ENCODE data around the gene NDUFA8. TPM values are rescaled to one million over a fixed set of nuclear protein-coding genes. Genes with fewer than 3 reads are reported as not detected.

The NDUFA8 gene
- total RNA-seq, 1 donor: 25.2 TPM

GRCh38 chr9:122155796-122156195, 3.8 kb downstream of the NDUFA8 start:
- no peak overlapping the region for H3K4me3 ChIP-seq (ENCODE audit: low read depth, low read length)
- DNase-seq (ENCODE audit: low read depth): no peak
- no peak for TF ChIP-seq CTCF (IDR thresholded peaks at IDR 0.05; ENCODE audit: insufficient read depth, low read length)

GRCh38 chr9:122151267-122151828, 8.2 kb downstream of the NDUFA8 start:
- no peak overlapping the region for H3K4me3 ChIP-seq (ENCODE audit: low read depth, low read length)
- no peak for TF ChIP-seq CTCF (IDR thresholded peaks at IDR 0.05; ENCODE audit: insufficient read depth, low read length)
- no peak for DNase-seq (ENCODE audit: low read depth)

- no peak for DNase-seq (ENCODE audit: low read depth)
- H3K4me3 ChIP-seq (ENCODE audit: low read depth, low read length): no peak overlapping the region
- no peak for TF ChIP-seq CTCF (IDR thresholded peaks at IDR 0.05; ENCODE audit: insufficient read depth, low read length)
Observed at GRCh38 chr9:122145592-122145863, 14.1 kb downstream of the NDUFA8 start.

- peak; percentile 38 for TF ChIP-seq CTCF (IDR thresholded peaks at IDR 0.05; ENCODE audit: insufficient read depth, low read length)
- H3K4me3 ChIP-seq (ENCODE audit: low read depth, low read length): no peak overlapping the region
- DNase-seq (ENCODE audit: low read depth): no peak
Observed at GRCh38 chr9:122144836-122145591, 14.6 kb downstream of the NDUFA8 start.

- no peak for TF ChIP-seq CTCF (IDR thresholded peaks at IDR 0.05; ENCODE audit: insufficient read depth, low read length)
- no peak overlapping the region for H3K4me3 ChIP-seq (ENCODE audit: low read depth, low read length)
- DNase-seq (ENCODE audit: low read depth): no peak
Observed at GRCh38 chr9:122143876-122144405, 15.6 kb downstream of the NDUFA8 start.

- no peak for DNase-seq (ENCODE audit: low read depth)
- no peak overlapping the region for H3K4me3 ChIP-seq (ENCODE audit: low read depth, low read length)
- no peak for TF ChIP-seq CTCF (IDR thresholded peaks at IDR 0.05; ENCODE audit: insufficient read depth, low read length)
Observed at GRCh38 chr9:122143296-122143695, 16.3 kb downstream of the NDUFA8 start.

Measured in fibroblast of the aortic adventitia (primary cell).